ENCODE results near the gene ZBTB4. TPM values are rescaled to one million over a fixed set of nuclear protein-coding genes. Genes with fewer than 3 reads are reported as not detected.

The ZBTB4 gene
- total and polyA plus RNA-seq, 9 of the 15 experiments (the other 6 are each of a cell fraction or from before 2014, with no cell fraction given), result 0.92 to 6.9 (median 3.3) TPM

GRCh38 chr17:7466639-7467341 is 12.6 kb downstream of the ZBTB4 start (continued):
- TF ChIP-seq MGA (IDR thresholded peaks at IDR 0.05) (no peak), ZNF143 (CRISPR knock-in tag; IDR thresholded peaks at IDR 0.05) (no peak), GTF3C2 (IDR thresholded peaks at IDR 0.05; ENCODE audit: borderline replicate concordance, extremely low read depth, insufficient read length) (no peak), ATF6 (CRISPR knock-in tag; IDR thresholded peaks at IDR 0.05) (no peak), ZNF512 (tag; IDR thresholded peaks at IDR 0.05) (no peak), POLR2B (IDR thresholded peaks at IDR 0.05; ENCODE audit: low read depth, partially characterized antibody) (no peak)
